H7 (cell line): ENCODE data around the gene PSMB3. TPM values are rescaled to one million over a fixed set of nuclear protein-coding genes. Genes with fewer than 3 reads are reported as not detected.
A peak's percentile ranks its signal among the peaks of the same experiment; 100 is the strongest.

Source experiments
- DNase-seq: peaks from one replicate; pipeline ENCODE4 v3.0.0; 2012
- H3K27me3 ChIP-seq: 2 replicates; pipeline ENCODE4 v1.6.0; 2011; ENCODE audit warnings: mild to moderate bottlenecking, low read length; ENCODE audit not compliant: control insufficient read depth, insufficient read depth
- H3K36me3 ChIP-seq: replicated peaks from 2 replicates; pipeline ENCODE4 v1.5.1; 2011; ENCODE audit warnings: low read length; ENCODE audit not compliant: control insufficient read depth, insufficient read depth
- H3K4me3 ChIP-seq: 2 replicates; pipeline ENCODE4 v1.5.1; 2011; ENCODE audit warnings: low read depth, mild to moderate bottlenecking, control low read depth, low read length, moderate library complexity; ENCODE audit not compliant: insufficient read depth
- total RNA-seq: library from RNA; depleted of rRNA; stranded (reverse); fragments of >200 nt; shearing (Covaris generic); gene quantifications from 2 replicates; pipeline ENCODE4 v1.2.3, GENCODE V29; 2014

Gene PSMB3
- total RNA-seq, 1 experiment from 2014 or later = 530 TPM

DNA sequence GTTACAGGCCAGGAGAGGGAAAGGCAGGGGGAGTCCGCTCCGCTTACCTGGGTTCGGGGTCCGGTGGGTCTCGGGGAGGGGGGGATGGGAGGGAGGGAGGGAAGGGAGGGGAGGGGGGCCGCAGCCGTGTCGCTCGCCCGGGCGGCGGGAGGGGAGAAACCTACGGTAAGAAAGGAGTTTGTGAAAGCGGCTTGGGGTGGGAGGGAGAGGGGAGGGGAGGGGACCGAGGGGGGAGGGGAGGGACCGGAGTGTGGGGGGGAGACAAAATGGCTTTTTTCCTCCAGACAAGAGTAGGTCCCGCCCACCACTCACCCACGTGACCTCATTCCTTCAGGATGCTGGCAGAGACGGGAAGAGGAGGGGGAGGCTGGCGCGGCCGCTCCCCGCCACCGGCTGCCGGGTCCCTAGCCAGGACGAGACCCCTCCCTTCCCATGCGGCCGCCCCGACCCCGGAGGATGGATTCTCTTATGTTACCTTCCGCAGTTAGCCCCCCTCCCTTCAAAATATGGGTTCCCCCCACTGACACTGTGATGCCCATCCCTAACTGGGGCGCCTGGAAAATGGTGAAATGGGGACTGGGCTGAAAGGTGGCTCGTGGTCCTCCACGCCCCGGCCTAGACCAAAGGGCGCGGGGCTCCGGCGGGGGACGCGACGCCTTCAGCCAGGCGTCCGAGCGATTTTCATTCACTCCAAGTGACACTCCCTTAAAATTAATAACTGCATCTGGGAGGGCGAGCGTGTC lies 4.2 kb upstream of the PSMB3 start, which contains the start of gene PCGF2:
TSS of gene PCGF2 (minus strand) at position 188 of the 743 bp plus-strand sequence. CDS start 7,934 bp downstream, outside the sequence.
- H3K36me3 ChIP-seq = no peaks in the 10 kb centered on the region
- H3K4me3 ChIP-seq = peak within 1 kb of the TSS; percentile 99
- peak; percentile 97 for DNase-seq
- no peaks in the 10 kb centered on the region; the same call in 1 of the 2 replicates for H3K27me3 ChIP-seq

DNA sequence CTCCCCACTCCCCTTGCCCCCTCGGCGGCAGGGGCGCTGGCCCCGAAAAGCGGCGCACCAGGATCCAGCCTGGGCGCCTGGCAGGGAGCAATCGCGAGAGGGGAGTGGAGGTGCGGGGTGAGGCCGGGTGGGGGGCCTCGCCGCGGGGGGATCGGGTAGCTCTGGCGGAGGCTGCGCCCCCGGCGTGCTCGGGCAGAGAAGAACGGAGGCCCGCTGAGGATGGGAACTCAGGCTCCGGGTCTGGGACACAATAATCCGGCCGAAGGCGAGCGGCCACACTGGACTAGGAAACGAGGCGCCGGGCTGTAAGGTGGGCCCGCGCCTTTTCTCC lies 3.7 kb upstream of the PSMB3 start:
- DNase-seq = peak; percentile 65
- Histone ChIP-seq H3K27me3 (no peaks in the 10 kb centered on the region; the same call in 1 of the 2 replicates), H3K4me3 (peak overlapping the region; percentile 99), H3K36me3 (no peaks in the 10 kb centered on the region)

DNA sequence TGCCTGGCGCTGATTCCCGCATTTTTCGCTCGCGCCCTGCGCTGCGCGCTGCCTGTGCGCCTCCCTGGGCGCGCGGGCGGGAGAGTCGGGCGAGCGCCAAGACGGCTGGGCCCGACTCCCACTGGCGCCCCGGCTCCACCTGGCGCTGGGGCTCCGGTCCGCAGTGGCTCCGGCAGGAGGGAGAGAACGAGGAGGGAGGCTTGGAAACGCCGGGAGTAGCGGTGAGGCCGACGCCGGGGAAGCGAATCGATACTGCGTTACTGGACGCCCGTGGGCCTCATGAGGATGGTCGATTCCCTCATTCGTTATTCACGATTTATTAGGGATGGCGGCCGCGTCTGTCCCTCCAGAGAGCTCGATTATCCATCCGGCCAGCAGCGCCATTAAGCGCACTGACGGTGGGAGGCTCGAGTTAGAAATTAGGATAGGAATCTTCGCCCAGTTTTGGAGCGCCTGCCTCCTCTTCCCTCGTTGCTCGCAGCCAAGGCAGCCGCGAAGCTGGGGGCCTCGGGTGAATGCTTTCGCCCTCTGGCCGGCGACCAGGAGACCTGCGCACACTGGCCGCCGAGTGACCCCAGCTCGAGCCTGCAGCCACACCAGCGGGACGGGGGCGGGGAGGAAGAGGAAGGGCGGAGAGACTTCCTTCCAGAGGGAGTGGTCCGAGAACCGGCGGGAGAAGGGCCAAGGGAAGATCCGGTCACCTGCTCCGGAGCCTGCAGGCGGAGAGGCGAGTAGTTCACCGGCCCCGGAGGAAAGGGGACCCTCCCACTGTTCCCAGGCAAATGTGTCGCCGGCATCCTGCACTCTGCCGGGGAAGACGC lies 3.1 kb upstream of the PSMB3 start:
- peaks cover 2% of the 10 kb centered on the region for H3K36me3 ChIP-seq
- H3K27me3 ChIP-seq = no peaks in the 10 kb centered on the region; the same call in 1 of the 2 replicates
- H3K4me3 ChIP-seq = peak overlapping the region; percentile 99
- peak; percentile 88 for DNase-seq

DNA sequence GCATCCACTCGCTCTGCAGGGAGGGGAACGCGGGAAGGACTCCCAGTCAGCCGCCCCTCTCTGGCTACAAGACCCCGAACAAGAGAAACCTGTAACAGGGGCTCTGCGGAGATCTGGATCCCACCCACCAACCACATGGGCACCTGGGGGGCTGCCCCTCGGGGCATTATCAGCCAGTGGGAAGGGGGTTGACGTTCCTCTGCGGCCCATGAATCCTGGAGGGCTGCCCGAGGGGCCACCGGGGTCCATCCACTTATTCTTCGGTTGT lies 2.6 kb upstream of the PSMB3 start:
- no peaks in the 10 kb centered on the region; the same call in 1 of the 2 replicates for H3K27me3 ChIP-seq
- H3K36me3 ChIP-seq = peaks cover 6% of the 10 kb centered on the region
- DNase-seq = no peak
- peak overlapping the region; percentile 99 for H3K4me3 ChIP-seq

DNA sequence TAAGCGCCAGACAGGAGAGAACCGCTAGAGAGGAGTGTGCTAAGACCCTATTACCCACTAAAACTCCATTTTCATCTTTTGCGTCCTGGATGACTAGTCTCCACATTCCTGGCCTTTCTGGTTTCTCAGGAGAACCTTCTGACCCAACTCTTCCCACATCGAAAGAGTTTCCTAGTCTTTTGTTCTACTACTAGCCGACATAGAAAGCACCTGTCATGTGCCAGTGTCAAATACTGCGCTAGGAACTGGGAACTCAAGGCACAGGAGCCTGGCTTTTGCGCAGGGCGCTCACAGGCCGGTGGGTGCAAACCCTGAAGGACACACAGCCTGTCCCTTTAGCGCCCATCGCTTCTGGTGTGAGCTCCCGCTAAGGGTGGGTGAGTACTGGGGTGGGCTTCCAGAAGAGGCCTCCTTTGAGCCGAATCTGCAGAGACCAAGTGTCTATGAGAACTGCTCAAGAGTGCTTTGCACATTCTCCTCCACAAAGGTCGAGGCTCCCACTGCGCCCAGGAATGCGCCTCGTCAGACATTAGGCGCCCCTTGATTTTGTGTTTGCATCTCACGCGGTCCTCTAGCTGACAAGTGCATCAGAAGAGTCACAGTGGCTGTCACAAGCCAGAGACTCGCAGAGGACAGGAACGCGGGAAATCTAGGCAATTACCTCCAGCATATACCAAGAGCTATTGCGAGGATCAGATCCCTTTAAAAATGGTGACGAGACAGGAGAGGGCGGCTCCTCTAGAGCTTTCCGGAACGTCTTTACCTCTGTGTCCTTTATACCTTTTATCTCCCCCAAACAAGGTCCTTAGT lies 2.0 kb upstream of the PSMB3 start:
- Histone ChIP-seq H3K36me3 (peaks cover 7% of the 10 kb centered on the region), H3K4me3 (peak overlapping the region; percentile 99), H3K27me3 (no peaks in the 10 kb centered on the region; the same call in 1 of the 2 replicates)
- no peak for DNase-seq

DNA sequence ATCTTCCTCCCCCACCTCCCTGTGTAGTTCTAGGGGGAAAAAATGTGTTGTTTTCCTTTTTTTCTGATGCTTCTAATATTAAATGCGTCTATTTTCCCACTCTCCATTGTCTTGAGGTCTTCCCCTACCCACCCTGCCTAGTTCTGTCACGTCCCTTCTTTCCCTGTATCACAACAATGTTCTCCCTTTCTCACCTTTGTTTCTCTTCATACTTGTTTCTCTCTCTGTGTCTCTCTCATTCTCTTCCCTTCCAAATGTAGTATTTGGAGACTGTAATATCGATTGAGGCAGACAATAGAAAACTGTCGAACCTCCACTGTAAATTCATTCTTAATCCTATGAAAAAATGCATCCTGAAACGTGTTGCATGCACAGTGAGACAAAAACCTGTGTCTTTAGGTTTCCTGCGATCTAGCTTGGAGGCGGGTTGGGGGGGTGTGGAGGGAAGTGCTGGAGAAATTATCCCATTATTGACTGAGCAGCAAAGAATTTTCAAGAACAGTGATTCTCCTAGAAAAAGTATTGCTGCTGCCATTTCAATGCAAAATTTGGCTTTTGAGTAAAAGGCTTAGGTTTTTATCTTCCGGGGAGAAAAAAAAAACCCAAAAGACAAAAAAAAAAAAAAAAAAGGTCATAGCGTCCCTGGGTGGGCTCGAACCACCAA lies 1.3 kb upstream of the PSMB3 start:
- DNase-seq = peak; percentile 51
- no peaks in the 10 kb centered on the region; the same call in 1 of the 2 replicates for H3K27me3 ChIP-seq

DNA sequence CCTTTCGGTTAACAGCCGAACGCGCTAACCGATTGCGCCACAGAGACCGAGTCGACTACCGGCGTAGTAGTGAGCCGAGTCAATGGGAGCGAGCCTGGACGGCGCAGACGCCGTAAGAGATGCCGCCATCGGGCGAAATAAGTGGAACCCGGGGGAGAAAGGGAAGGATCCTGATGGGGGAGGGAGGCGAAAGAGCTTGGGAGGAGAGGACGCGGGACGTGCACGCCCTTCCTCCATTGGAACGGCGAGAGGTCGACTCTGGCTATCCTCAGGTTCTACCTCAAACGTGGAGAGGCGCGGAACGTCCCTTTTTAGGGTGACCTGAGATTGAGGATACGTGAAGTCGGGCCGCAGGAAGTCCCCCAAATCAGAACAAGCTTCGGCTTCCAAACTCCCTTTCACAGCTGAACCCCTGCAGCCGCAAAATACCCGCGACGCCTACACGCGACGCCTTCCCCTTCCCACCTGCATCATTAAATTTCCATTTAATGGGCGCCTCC lies 683 bp upstream of the PSMB3 start:
- peaks cover 16% of the 10 kb centered on the region for H3K36me3 ChIP-seq
- peak overlapping the region; percentile 99 for H3K4me3 ChIP-seq
- DNase-seq = peak; percentile 89
- H3K27me3 ChIP-seq = no peaks in the 10 kb centered on the region; the same call in 1 of the 2 replicates

More for the DNA sequence above, 1.3 kb upstream of the PSMB3 start:
- Histone ChIP-seq H3K4me3 (peak overlapping the region; percentile 99), H3K36me3 (peaks cover 15% of the 10 kb centered on the region)

DNA sequence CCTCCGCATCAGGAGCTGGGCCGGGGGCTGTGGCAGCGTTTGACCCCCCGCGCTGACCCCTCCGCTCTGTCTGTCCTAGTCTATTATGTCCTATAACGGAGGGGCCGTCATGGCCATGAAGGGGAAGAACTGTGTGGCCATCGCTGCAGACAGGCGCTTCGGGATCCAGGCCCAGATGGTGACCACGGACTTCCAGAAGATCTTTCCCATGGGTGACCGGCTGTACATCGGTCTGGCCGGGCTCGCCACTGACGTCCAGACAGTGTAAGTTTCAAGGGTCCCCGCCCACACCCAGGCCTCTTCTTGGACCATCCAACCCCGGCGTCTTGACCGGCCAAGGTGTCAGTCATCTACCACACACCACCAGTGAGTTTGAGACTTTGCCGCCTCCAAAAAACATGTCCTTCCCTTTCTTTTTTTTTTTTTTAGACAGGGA lies 548 bp downstream of the PSMB3 start:
- H3K36me3 ChIP-seq = peaks cover 16% of the 10 kb centered on the region
- DNase-seq = no peak
- H3K27me3 ChIP-seq = no peaks in the 10 kb centered on the region; the same call in 1 of the 2 replicates
- H3K4me3 ChIP-seq = peak overlapping the region; percentile 99

DNA sequence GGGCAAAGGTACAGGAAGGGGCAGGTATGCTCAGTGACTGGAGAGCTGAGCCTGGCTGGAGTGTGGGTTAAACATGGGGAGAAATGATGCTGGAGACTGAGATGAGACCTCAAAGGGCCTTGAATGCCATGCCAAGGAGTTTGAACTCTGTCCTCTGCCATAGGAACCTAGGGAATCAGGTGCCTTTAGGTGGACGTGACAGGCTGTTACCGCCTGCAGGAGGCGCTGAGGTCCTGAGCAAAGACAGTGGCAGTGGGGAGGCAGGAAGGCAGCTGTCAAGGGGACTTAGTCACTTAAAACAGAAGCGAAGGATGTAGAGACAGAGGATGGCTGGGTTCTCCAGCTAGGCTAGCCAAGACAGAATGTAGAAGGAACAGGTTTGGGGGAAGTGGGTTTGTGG lies 9.1 kb downstream of the PSMB3 start:
- Histone ChIP-seq H3K4me3 (no peak overlapping the region), H3K36me3 (peaks cover 28% of the 10 kb centered on the region), H3K27me3 (no peaks in the 10 kb centered on the region)
- peak; percentile 84 for DNase-seq

DNA sequence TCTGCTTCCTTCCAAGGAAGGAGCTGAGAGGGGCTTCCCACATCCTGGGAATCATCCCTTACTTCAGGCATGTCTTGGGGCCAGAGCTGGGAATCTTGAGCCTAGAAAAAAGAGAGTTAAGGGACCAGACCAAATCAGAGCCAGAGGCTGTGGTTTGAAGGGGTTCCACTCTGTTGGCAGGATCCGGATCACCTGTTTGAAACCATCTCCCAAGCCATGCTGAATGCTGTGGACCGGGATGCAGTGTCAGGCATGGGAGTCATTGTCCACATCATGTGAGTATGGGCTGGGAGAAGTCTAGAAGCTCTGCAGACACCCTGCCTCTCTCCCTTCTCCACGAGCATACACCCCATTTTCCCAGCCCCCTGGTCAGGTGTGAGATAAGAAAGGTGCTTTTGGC lies 9.7 kb downstream of the PSMB3 start:
- DNase-seq = no peak
- no peaks in the 10 kb centered on the region for H3K27me3 ChIP-seq
- no peak overlapping the region for H3K4me3 ChIP-seq
- H3K36me3 ChIP-seq = peaks cover 28% of the 10 kb centered on the region

DNA sequence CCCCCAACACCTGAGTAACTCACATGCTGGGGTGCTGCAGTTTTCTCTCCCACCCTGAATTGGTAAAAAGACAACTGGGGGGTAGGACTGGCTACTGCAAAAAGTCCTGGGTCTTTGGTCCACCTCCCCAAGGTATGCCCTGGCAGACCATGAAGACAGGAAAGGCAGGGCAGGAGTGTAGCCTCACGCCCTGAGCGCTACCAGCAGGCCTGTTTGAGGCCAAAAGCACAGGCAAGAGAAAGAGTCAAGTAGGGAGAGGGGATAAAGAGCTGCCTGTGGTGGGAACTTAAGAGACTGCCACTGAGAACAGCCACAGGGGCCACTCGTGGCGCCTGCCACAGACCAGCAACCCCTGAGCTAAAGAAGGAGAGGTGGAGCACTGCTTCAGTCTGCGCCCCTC lies 13.8 kb downstream of the PSMB3 start:
- DNase-seq = no peak
- Histone ChIP-seq H3K4me3 (no peak overlapping the region), H3K27me3 (no peaks in the 10 kb centered on the region), H3K36me3 (peaks cover 34% of the 10 kb centered on the region)

DNA sequence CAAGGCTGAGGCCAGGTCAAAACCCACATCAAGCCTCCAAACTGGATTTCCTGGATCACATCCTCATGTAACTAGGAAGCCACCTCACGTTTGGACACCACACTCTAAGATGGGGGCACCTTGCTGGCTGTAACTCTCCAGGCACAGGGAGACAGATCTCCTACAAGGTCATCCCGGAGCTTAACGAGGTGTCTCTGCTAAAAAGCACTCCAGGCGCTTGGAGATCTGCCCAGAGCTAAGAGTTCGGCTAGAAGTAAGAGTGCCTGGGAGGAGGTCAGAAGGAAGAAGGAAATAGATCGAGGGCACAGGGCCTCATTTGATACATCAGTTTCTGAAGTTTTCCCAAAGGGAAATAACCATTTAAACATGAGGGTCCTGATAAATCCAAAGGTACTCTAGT lies 15.9 kb downstream of the PSMB3 start:
- no peak for DNase-seq
- no peaks in the 10 kb centered on the region for H3K27me3 ChIP-seq
- no peak overlapping the region for H3K4me3 ChIP-seq
- H3K36me3 ChIP-seq = peaks cover 29% of the 10 kb centered on the region

DNA sequence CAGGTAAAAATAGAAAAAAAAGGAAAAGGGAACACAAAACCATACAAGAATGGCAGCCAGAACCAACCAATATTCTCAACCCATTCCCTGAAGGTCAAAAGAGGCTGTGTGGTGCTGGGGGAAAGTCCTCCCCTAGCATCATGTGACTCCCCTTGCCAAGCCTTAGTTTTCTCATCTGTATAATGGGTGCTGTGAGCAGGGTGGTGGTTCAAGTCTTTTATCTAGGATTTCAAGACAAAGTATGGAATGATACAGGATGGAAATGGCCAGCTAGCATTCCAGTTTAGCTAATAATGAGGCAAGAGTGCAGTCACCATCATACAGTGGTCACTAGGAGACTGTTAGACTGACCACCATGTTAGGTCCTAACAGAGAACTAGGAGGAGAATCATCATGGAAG lies 20.7 kb downstream of the PSMB3 start:
- no peak overlapping the region for H3K4me3 ChIP-seq
- DNase-seq = no peak
- no peaks in the 10 kb centered on the region for H3K27me3 ChIP-seq
- H3K36me3 ChIP-seq = peaks cover 43% of the 10 kb centered on the region
